HG02588 (cell line): Measurements from ENCODE around the gene WFIKKN2.
"Not testable (repeated sequence)": the region's sequence is repeated elsewhere in the genome, so short reads cannot be mapped to it uniquely, and the experiment has no call there.

Source experiments
- ATAC-seq: cut with Tn5 transposase; IDR thresholded peaks from one replicate; pipeline ENCODE4 v1.9.1; 2021; ENCODE audit warnings: mild to moderate bottlenecking, moderate library complexity; ENCODE audit not compliant: unreplicated experiment

The WFIKKN2 gene

DNA sequence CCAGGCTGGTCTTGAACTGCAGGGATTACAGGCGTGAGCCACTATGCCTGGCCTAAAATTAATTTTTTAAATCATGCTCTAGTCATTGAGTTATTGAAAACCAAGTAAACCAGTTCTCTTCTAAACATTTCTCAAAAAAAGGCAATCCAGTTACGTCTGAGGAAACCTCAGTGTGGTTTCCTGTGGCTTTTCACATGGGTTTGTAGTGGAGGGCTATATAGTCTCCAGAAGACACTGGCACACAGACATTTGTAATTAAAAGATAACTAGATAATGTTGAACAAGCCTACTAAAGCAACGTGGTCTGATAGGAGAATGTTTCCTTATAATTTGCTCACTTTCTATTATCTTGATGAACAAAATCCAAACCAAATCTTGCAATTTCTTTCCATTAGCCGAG lies 36.0 kb downstream of the WFIKKN2 start:
- ATAC-seq: no peak

DNA sequence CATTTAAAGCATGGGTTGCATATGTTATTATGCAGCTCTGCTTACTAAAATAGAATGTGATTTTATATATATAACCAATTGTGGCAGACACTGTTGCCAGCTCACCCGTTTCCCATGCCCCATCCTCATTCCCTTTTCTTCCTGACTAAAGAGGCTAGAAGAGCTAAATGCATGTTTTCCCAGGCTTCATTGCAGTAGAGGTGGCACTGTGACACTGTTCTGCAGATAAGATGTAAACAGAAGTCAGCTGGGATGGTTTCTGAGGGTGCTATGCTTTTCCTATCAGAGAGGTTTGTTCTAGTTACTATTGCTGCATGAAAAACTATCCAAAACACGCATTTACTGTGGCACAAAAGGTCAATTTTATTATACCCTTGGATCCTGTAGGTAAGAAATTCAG lies 36.5 kb downstream of the WFIKKN2 start:
- ATAC-seq: no peak

DNA sequence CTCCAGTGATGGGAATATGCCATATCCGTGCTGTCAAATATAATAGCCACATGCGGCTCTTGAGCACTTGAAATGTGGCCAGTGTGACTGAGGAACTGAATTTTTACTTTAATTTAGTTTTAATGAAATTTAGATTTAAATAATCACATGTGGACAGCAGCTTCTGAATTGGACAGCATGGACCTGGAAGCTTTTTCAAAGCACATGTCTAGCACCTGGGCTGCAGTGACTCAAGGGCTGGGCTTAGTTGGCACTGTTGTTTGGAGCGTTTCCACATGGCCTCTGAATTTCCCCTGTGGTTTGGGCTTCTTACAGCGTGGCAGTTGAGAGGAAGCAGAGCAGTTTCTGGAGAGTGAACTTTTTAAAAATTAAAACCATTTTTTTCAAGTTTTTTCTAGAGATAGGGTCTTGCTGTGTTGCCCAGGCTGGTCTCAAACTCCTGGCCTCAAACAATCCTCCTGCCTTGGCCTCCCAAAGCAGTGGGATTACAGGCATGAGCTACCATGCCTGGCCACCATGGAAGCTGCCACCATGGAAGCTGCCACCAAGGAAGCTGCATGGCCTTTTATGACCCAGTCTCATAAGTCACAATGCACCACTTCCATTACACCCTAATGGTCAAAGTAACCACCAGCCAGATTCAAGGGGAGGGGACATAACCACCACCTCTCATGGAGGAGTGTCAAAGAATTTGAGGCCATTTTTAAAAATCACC lies 37.5 kb downstream of the WFIKKN2 start:
- ATAC-seq: no peak

DNA sequence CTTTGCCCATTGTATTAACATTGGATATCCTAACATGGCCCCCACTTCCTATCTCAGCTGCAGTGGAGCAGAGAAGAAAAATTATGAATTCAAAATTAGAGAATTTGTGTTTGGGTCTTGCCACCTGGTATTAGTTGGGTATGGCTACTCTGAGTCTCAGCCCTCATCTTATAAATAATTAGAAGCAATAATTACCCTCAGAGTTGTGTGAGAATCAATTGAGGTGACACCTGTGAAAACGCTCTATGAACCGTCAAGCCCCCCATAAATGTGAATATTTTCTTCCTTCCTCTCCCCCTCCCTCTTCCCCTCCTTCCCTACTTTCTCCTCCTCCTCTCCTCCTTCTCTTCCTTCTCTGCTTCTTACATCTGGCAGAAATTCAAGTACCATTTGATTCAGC lies 39.7 kb downstream of the WFIKKN2 start:
- ATAC-seq: no peak

DNA sequence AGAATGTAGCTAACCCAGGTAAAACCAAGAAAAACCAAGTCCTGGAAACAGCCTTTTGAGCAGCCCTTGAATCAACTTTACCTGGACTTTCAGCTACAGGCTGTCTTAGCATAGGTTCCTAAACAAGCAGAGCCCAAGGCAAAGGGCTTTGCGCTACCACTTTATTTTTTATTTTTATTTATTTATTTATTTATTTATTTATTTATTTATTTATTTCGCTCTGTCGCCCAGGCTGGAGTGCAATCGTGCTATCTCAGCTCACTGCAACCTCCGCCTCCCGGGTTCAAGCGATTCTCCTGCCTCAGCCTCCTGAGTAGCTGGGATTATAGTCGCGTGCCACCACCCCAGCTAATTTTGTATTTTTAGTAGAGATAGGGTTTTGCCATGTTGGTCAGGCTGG lies 41.7 kb downstream of the WFIKKN2 start:
- ATAC-seq: not testable (repeated sequence)

DNA sequence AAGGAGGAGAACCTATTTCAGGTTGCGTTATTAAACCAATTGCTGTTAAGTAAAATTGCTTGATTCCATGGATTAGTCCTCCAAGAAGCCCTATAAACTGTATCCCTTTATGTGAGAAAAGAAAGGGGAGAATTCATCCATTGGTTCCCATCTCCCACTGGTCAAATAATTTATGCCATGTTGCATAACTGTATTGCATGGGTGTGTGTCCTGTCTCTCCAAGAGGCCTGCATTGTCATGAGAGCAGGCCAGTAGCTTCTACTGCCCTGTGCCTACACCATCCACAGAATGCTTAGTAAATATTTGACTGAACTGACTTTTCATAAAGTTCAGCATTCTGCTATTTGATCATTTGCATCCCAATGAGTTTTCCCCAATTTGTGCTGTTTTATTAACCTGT lies 42.5 kb downstream of the WFIKKN2 start:
- ATAC-seq: no peak

DNA sequence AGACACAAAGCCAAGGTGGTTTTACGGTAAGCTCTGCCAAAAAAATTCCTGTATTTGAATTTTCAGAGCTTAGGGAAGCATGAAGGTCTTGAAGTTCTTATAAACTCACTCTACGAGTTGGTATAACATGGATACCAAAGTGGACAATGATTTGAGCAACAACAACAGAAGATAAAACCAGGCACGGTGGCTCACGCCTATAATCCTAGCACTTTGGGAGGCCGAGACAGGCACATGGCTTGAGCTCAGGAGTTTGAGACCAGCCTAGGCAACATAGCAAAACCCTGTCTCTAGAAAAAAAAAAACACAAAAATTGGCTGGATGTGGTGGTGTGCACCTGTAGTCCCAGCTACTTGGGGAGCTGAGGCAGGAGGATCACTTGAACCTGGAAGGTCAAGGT lies 43.7 kb downstream of the WFIKKN2 start:
- ATAC-seq: no peak

DNA sequence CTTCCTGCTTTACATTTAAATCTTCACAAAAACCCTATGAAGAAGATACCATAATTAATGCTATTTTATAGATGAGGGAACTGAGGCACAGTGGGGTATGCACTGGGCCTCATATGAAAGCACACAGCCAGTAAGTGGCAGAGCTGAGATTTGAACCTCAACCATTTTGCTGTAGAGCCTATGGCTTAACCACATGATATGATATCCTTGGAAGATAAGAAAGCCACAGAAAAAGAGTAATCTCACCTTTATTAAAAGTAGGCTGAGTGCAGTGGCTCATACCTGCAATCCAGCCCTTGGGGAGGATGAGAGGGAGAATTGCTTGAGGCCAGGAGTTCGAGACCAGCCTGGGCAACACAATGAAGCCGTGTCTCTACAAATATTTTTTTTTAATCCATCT lies 45.8 kb downstream of the WFIKKN2 start:
- no peak for ATAC-seq

DNA sequence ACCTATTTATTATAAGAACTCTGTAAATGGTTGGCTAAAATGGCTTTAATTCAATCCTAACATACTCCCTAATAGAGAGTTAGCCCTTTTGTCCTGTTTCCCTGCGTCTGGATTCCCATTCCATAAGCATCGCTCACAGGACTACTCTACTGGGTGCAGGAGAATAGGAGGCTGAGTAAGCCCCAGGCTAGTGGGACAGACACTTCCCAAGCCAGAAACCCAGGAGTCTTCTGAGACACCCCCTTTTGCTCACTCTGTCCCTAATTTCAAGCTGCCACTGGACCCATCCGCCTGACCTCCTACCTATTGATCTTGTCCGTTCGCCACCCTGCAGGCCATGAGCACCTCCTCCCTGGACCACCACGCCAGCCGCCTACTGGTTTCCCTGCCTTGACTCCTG lies 47.5 kb downstream of the WFIKKN2 start:
- ATAC-seq: no peak

DNA sequence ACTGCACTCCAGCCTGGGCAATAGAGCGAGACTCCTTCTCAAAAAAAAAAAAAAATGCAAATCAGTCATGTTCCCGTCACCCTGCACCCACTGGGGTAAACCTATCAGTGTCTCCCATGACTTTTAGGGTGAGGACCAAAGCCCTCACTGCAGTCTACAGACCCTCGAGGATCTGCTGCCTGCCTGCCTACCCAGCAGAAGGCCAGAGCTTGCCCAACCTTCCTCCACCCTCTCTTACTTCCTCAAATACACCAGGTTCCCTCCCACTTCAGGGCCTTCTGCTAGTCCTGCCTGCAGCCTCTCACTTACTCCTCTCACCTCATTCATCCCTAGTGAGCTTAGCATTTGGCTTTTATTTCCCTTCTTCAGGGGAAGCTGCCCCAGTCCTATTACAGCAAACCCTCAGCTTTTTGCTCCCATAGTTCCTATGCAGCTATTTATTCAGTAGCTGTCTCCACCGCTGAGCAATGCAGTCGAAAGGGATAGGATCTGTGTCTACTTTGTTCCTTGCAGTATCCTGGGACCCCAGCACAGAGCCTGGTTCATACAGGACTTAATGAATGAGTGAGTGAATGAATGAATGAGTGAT lies 48.6 kb downstream of the WFIKKN2 start:
- no peak for ATAC-seq

DNA sequence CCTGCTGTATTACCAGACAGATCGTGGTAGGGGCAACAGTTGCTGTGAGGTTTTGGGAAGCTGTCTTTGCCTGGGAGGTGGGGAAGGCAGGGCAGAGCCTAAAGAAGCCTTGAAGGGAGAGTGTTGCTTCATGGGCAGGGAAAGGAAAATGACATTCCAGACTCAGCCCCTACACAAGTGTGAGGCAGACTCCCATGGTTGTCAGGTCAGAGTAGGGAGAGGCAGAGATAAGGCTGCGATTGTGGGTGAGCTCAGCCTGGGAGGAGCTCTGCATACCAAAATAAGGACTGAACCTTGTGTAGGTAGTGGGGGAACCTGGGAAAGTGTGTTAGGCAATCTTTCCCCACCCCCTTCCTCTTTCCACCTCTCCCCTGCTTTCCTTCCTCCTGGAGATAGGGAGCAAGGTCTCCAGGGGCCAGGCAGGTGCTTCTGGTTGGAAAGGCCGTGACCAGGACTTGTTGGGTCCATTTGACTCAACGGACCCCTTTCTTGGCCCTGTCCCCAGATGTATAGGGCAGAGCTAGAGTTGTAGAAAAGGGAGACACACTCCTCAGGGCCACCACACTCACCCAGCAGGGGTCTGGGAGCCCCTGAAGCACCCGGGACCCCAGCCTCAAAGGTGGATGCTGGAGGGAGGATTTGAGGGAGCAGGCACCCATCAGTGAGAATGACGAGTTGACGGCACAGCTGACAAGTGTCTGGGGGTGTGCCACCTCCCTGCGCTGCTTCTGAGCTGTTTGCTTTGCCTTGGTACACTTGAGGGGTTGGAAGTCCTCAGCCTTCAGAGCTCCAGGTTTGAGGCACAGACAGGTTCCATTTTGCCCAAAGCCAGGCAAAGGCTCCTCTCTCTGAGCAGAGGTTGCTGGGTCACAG lies 49.3 kb downstream of the WFIKKN2 start:
- ATAC-seq: no peak

DNA sequence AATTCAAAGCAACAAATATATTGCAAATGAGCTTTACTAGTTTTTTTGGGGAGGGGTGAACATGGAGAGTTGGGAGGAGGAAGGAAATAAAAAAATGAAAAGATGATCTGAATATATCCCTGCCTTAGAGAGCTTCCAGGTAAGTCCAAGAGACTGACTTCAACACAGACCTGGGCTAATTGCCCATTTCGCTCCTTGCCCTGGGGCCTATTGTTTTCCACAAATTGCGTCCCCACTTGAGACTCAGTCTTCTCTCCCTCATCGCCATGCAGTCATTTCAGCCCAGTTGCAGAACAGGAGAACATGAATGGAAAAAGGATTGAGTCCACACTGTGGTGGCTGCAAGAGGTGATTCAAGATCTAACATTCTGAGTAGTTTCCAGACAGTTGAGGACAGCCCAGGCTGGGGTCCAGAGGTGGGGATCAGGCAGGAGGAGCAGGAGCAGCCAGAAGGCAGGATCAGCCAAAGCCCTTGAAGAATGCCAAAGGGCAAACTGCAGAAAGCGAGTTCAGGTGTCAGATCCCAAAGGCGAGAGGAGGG lies 52.4 kb downstream of the WFIKKN2 start:
- no peak for ATAC-seq

DNA sequence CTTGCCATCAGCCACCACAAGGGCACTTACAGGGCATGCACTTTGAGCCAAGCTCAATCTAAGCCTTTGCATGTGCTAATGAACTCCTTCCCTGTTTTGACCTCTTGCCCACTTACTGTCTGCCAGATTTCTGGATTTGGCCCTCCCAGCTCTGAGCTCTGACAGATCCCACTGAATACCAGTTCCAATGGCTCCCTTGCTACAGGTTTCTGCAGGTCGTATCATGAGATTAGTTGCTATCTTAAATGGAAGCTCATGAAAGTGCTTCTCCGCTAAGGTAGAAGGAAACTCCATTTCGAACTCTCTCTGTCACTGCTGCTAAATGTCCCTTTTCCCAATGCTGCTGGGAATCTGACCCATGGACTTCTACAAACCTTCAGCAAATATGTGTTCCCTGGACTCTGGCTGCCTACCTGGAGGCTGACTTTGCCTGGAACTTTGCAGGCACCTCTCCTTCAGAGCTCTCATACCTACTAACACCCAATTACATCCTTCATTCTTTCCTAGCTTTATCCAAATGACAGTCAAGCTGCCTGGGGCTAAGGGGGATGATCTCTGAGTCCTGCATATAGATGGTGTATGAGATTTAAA lies 54.2 kb downstream of the WFIKKN2 start:
- ATAC-seq: no peak

DNA sequence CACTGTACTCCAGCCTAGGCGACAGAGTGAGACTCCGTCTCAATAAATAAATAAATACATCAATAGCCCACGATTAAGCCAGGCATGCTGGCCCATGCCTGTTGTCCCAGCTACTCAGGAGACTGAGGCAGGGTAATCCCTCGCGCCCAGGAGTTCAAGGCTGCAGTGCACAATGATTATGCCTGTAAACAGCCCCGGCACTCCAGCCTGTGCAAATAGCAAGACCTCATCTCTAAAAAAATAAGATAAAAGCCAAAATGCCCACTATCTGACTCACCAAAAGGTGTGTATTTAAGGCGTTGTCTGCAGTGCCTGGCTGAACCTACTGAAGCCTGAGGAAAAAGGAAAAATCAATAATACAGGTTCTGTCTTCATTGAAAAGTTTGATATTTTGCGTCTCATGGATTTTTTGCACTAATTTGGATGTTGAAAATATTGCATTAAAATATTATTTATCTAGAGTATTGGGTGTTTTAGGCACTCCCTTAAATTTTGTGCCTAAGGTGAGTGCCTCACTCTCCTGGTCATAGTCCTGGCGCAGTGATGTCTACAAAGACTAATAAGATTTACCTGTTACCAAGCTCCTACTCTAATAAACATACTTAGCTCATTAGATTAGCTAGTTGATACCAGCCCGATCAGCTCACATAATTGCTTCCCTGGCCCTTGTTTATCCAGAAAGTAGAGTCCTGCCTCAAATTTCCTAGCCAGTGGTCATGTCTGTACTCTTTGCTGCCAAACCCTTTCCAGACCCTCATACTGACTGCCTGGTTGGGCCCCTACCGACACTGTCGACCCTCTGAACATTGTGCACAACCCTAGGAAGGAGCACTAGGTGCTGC lies 55.5 kb downstream of the WFIKKN2 start:
- ATAC-seq: no peak

DNA sequence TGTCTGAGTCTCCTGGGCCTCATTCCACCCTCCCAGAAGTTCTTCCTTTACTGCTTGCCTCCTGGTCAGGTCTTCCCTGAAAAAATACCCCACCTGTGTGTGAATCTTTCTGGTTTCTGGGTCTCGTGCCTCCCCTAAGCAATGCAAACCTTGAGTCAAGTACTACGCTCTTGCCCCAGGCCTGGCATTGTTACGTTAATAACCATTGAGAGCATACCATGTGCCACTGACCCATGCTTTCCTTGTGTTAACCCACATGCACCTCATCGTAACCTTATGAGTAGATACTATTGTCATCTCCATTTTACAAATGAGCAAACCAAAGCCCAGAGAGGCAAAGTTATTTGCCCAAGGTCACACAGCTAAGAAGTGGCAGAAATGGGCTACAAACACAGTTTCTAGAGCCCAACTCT lies 56.2 kb downstream of the WFIKKN2 start:
- no peak for ATAC-seq
